Right ventricle myocardium superior (tissue), 1 donor: ENCODE results near the gene WDR3. TPM values are rescaled to one million over a fixed set of nuclear protein-coding genes. Genes with fewer than 3 reads are reported as not detected.
"Not testable (repeated sequence)": the region's sequence is repeated elsewhere in the genome, so short reads cannot be mapped to it uniquely, and the experiment has no call there.

Source experiments
- ATAC-seq: fragments of 200-7000 bp; cut with Tn5 transposase; one replicate; pipeline ENCODE4 v1.9.1; 2020; ENCODE audit warnings: mild to moderate bottlenecking; ENCODE audit not compliant: poor library complexity
- DNase-seq: peaks from one replicate; pipeline ENCODE4 v3.0.0-alpha.2; 2020
- intact Hi-C: fragments of 100-400 bp; cut with DNase I; formaldehyde crosslinking; loops from one replicate; pipeline ENCODE4 v1.11.2; 2022
- long read RNA-seq: library from polyadenylated mRNA; unstranded; transcript quantifications from one replicate; pipeline ENCODE4 v2.0.0, GENCODE V29; 2021
- total RNA-seq: library from RNA; stranded (reverse); fragmentation: NEBNext Ultra II Directional; extraction: Animal tissue kit (Norgen Biotek cat#: 25700); gene quantifications from one replicate; pipeline ENCODE4 v1.2.1, GENCODE V29; 2021
- donor health status: DM: no; HTN: yes; CAD: no; lungs with severe emphysema.

WDR3 gene
- 12.3 TPM for total RNA-seq
- long read RNA-seq, full-length matches to known transcripts: 18 of 26 reads
- long read RNA-seq, partial matches to known transcripts: 2 of 26 reads
- long read RNA-seq, other reads (novel, unspliced or antisense): 6 of 26 reads

- DNase-seq (peak; percentile 98), ATAC-seq (peak; percentile 99)
- intact Hi-C loops: no loop called here
These were observed at the start of gene WDR3, which contains the start of gene GDAP2 for GRCh38 chr1:117929343-117930172. WDR3 (plus strand) TSS chr1:117929739; CDS start chr1:117933320, 3,581 bp downstream. GDAP2 (minus strand) TSS chr1:117929621; CDS start chr1:117920357, 9,264 bp downstream.

GRCh38 chr1:117883616-117884015 is 45.9 kb upstream of the WDR3 start:
- ATAC-seq (no peak), DNase-seq (no peak)
- intact Hi-C loops: no loop called here

GRCh38 chr1:117886101-117886795 is 43.3 kb upstream of the WDR3 start:
- ATAC-seq: no peak

GRCh38 chr1:117890452-117890851 is 39.1 kb upstream of the WDR3 start:
- intact Hi-C loops: no loop called here
- ATAC-seq (no peak), DNase-seq (no peak)

More at GRCh38 chr1:117886101-117886795, 43.3 kb upstream of the WDR3 start:
- intact Hi-C loops: no loop called here
- no peak for DNase-seq

GRCh38 chr1:117892512-117892911 is 37.0 kb upstream of the WDR3 start:
- DNase-seq (no peak), ATAC-seq (no peak)
- intact Hi-C loops: no loop called here

- DNase-seq (no peak), ATAC-seq (no peak)
- intact Hi-C loops: no loop called here
These were observed 35.5 kb upstream of the WDR3 start for GRCh38 chr1:117894078-117894477.

GRCh38 chr1:117895482-117896114 is 33.9 kb upstream of the WDR3 start:
- peak; percentile 41 for ATAC-seq
- DNase-seq: no peak
- intact Hi-C loops: loop anchor here (5.0 kb wide), 2 partner anchors 138 to 383 kb away; no protein-coding TSS in a partner anchor

GRCh38 chr1:117897551-117897950 is 32.0 kb upstream of the WDR3 start:
- ATAC-seq (no peak), DNase-seq (no peak)
- intact Hi-C loops: loop anchor here (5.0 kb wide), 2 partner anchors 140 to 385 kb away; no protein-coding TSS in a partner anchor

GRCh38 chr1:117899801-117900200 is 29.7 kb upstream of the WDR3 start:
- intact Hi-C loops: loop anchor here (5.0 kb wide), 2 partner anchors 142 to 388 kb away; no protein-coding TSS in a partner anchor
- ATAC-seq: no peak
- no peak for DNase-seq

GRCh38 chr1:117902944-117903343 is 26.6 kb upstream of the WDR3 start:
- ATAC-seq (no peak), DNase-seq (no peak)
- intact Hi-C loops: no loop called here

GRCh38 chr1:117904485-117904884 is 25.1 kb upstream of the WDR3 start:
- ATAC-seq: no peak
- DNase-seq: no peak
- intact Hi-C loops: no loop called here

- DNase-seq (no peak), ATAC-seq (no peak)
- intact Hi-C loops: no loop called here
These were observed 24.5 kb upstream of the WDR3 start for GRCh38 chr1:117905019-117905418.

GRCh38 chr1:117911051-117911450 is 18.5 kb upstream of the WDR3 start:
- ATAC-seq (no peak), DNase-seq (no peak)
- intact Hi-C loops: no loop called here

GRCh38 chr1:117919376-117919775 is 10.2 kb upstream of the WDR3 start:
- intact Hi-C loops: no loop called here
- DNase-seq (no peak), ATAC-seq (no peak)

GRCh38 chr1:117921991-117922390 is 7.5 kb upstream of the WDR3 start:
- no peak for DNase-seq
- intact Hi-C loops: no loop called here
- no peak for ATAC-seq

- intact Hi-C loops, ATAC-seq, DNase-seq: not testable (repeated sequence)
These were observed 6.8 kb upstream of the WDR3 start for GRCh38 chr1:117922717-117923116.

- intact Hi-C loops: no loop called here
- ATAC-seq (no peak), DNase-seq (no peak)
These were observed 3.6 kb upstream of the WDR3 start for GRCh38 chr1:117925981-117926380.

- ATAC-seq: peak; percentile 80
- intact Hi-C loops: no loop called here
- peak; percentile 66 for DNase-seq
These were observed 627 bp upstream of the WDR3 start for GRCh38 chr1:117928881-117929342.

- ATAC-seq (no peak), DNase-seq (no peak)
- intact Hi-C loops: no loop called here
These were observed 571 bp downstream of the WDR3 start for GRCh38 chr1:117930173-117930447.
